HEK293T (cell line): ENCODE measurements around the gene HOXA5.

ENCODE experiments used
- ARNT ChIP-seq: fragments of 450-650 bp; IDR thresholded peaks from 2 replicates; pipeline ENCODE4 v1.6.1; 2017; ENCODE audit warnings: mild to moderate bottlenecking
- BHLHE40 ChIP-seq: fragments of 450-650 bp; IDR thresholded peaks from 2 replicates; pipeline ENCODE4 v1.6.1; 2016; ENCODE audit warnings: mild to moderate bottlenecking, moderate library complexity, borderline replicate concordance
- ELF4 ChIP-seq: fragments of 450-650 bp; IDR thresholded peaks from 2 replicates; pipeline ENCODE4 v1.6.1; 2017; ENCODE audit warnings: antibody characterized with exemption
- HDGF ChIP-seq: fragments of 450-650 bp; IDR thresholded peaks from 2 replicates; pipeline ENCODE4 v1.6.1; 2017; ENCODE audit warnings: antibody characterized with exemption, borderline replicate concordance
- L3MBTL2 ChIP-seq: fragments of 450-650 bp; conservative IDR thresholded peaks from 2 replicates; pipeline ENCODE4 v1.6.1; 2016; ENCODE audit warnings: mild to moderate bottlenecking
- NFRKB ChIP-seq: fragments of 450-650 bp; IDR thresholded peaks from 2 replicates; pipeline ENCODE4 v1.6.1; 2016; ENCODE audit warnings: mild to moderate bottlenecking, moderate library complexity
- SP1 ChIP-seq: fragments of 450-650 bp; IDR thresholded peaks from 2 replicates; pipeline ENCODE4 v1.6.1; 2017
- TARDBP ChIP-seq: fragments of 450-650 bp; IDR thresholded peaks from 2 replicates; pipeline ENCODE4 v1.6.1; 2016
- ZNF384 ChIP-seq: fragments of 450-650 bp; IDR thresholded peaks from 2 replicates; pipeline ENCODE4 v1.6.1; 2016

- TF ChIP-seq HDGF (no peak), BHLHE40 (no peak), L3MBTL2 (no peak), TARDBP (no peak), SP1 (no peak), ELF4 (no peak), NFRKB (no peak), ARNT (no peak), ZNF384 (no peak)
Observed at GRCh38 chr7:27122077-27122910, 21.2 kb downstream of the HOXA5 start.
